NCI-H82 treated with DMSO at 0.1 percent for 48 hours (cell line): Measurements from ENCODE around the gene PRAC1.
"Not testable (repeated sequence)": the region's sequence is repeated elsewhere in the genome, so short reads cannot be mapped to it uniquely, and the experiment has no call there.

Source experiments
- DNase-seq: peaks from one replicate; lab custom pipeline; 2025; ENCODE audit not compliant: unreplicated experiment; lab: John Stamatoyannopoulos, UW

PRAC1 gene

DNA sequence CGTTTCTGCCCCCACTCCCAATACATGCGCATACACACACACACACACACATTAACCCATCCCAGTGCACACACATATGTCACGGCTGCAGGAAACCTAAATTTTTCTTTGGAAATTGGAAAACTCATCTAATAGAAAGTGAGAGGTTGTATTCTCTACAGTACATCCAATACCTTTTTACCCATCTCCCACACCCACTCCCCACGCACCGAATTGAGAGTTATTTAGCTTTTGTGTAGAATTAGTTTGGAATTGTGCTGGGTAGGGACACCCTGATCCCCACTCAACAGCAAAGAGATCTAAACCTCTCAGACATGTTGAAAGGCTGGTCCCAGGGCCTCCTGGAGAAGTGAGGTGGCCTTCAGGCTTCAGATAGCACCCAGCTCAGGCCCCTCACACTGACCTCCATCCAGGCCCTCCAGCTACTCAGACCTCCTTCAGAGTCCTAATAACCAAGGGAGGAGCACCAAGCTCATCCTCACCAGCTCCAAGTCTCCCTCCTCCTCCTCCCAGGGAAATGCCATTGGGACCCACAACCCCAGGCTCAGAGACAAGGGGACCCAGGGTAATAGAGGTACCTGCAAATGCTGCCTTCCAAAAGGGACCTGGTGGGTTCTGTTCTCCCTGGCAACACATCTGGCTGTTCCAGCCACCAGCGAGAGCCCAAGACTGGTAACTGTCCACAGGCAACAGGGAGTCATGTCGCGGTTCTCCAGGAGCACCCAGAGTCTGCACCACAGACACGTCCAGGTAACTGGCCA, 5.3 kb upstream of the PRAC1 start:
- no peak for DNase-seq

DNA sequence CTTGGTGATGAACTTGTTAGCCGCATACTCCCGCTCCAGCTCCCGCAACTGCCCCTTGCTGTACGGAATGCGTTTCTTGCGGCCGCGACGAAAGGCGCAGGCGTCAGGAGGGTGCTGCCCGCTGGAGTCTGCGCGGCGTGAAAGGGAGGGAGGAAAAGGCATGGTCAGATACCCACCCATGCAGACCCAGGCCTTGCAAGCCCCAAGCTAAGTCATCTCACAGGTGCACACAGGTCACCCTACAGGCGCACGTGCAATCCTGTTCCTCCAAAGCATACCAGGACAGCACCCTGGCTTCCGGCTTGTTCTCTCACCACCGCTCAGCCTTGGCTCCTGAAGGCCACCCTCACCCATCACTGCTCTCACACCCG, 4.6 kb upstream of the PRAC1 start:
- DNase-seq, result no peak

DNA sequence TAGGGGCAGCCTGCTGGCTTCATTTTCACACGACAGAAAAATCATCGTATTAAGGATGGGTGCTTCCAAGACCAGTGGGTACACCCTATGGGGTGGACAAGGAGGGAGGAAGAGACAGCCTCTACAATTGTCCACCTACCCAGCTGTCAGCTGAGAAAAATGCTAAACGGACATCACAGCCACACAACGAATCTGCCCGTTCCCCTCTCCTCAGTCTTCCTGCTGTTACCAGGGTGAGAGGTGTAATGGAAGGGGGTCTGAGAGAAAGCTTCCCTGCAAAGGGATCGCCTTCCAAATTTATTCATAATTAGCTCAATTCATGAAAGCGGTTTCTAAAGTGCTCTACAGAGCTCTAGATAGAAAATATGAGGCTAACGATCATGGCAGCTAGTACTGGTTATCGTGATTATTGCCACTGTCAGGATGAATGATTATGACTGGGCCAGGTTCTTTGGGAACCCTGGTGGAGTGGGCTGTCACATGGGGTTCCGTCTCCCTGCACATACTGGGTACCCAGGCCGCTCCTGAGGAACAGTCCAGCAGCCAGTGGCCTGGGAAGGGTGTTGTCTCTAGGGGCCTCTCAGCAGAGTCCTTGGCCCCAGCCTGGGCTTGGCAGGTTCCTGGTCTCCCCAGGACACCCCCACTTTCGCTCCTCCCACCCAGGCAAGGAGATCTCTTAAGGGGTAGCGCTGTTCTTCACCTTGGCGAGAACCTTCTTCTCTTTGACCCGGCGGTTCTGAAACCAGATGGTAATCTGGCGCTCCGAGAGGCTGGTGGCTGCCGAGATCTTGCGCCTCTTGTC, 4.0 kb upstream of the PRAC1 start:
- DNase-seq, result no peak

DNA sequence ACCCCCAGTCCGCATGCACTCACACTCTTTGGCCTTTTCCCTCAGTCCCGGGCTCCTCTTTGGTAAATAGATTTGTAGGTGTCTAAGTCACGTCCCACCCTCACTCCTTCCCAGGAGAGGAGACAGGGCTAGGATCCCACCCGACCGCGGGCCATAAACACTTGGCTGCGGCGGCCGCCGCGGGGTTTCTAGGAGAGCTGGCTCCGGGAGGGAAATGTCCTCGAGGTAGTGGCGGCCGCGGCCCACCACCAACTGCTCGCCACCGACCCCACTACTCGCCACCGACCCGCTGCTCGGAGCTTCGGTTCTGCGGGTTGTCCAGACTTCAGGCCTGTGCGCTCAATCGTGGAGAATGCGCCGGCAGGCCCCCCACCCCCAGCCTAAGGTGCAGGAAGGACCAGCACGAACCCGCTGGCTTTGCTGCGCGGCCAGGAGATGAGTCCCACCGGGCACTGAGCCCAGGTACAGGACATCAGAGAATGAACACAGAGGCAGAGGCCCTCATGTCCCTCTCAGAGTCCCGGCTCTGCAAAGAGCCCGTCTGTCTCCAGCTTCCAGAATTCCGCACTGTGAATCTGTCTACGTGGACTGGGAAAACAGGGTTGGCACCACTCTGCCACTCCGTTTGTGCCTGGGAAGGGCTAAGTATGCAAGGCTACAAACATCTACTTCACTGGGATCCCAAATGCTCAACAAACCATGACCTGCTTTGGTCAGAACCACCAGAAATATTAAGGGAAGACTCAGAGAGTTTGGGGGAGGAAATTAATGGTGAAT, 3.2 kb upstream of the PRAC1 start:
- DNase-seq, result no peak

DNA sequence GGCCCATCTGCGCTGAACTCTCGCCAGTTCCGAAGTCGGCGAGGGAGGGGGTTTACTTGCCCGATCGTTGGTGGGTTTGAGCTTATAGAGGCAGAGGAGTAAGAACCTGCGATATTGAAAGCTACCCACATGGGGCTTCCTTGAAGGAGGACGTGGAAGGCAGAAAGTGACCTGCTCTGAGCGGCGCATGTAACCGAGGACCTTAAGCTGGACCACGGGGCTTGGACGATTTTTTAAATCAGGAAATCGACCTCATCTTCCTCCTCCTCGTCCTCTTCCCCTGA, 2.6 kb upstream of the PRAC1 start:
- no peak for DNase-seq

DNA sequence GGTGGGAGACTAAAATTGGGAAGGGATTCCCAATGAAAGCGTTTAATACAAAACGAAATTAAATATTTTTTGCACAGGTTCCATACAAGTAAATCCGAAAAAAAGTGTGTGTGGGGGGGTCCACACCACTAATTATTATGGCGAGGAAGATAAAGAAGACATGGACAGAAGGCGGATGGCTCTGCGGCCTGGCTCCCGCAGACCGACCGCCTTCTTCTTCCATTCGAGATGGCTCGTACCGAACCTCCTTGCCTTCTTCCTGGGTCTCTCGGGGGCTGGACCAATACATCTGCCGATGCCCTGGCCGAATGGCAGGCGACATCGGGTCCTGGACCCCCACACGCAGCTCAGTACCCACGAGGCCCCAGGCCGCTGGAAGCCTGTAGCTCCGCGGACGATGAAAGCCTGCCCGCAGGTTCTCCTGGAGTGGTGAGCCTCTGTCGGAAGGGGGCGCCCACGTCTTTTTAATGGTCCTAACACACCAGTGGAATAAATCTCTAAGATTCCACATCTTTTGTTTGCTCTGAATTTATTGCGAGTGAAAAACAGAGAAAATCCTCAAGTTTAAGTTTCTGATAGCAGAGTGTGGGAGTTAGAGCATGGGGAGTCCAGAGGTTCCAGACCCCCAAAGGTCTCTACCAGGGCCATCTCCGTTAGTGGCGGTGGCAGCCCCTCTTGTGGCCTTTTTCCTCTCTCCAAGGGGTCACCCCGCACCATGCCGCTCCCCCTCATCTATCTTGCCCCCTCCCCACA, 2.1 kb upstream of the PRAC1 start:
- peak; percentile 12 for DNase-seq

DNA sequence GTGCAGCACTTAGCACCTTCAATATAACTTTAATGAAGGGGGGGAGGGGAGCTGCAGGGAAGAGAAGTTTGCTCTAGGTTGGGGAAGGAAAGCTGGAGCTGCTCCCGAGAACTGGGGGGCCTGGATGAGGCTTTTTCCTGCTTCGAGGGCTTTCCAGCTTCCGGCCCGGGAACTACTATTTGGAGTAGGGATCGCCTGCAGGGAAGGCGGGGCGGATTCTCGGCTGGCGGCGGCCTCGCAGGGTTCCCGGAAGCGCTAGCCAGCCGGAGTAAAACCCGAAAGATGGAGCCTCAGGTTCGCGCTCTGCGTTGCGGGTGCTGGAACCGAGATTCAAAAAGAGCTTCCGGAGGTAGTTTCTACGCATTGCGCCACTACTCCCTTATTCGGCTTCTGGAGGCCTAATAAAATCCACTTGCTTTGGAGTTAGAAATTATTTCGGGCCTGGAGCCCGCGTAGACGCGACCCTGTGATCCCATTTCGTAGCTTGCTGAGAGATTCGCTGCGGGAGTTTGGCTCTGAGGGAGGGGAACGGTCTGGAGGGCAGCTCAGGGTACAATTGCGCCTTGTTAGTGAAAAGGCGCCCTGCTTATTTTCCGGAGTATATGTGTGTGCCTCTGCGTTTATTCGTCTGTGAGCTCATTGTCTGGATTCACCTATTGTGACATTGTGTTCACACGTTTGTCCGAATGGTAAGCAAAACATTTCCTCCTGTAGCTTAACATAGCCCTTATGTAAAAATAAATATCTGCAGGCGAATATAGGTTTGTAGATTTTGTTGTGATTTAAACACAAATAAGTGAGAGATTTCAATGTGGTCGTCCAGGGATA, 1.3 kb upstream of the PRAC1 start:
- DNase-seq, result no peak

DNA sequence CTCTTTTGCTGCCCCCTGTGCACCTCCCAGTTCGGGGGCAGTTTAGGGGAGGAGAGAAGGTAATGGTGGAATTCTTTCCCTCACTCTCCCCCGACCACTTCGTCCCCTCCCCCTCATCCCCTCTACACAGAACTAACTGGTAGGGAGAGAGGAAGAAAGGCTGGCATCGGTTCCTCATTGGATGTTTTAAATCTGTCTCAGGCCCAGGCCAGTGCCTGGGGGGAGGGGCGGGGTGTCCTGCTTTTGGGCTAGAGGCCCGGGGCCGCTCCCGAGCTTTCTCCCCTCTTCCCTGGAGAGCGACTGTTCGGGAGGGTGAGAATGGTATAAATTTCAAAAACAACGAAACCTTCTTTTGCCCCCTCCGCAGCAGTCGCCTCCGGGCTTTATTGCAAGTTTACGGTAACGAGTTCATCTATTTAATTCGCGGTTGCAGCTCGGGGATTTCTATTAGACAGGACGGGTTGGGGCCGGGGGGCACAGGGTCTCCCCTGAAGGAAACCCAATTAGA, 651 bp upstream of the PRAC1 start, which contains the start of gene PRAC2:
TSS of gene PRAC2 (plus strand) at position 271 of the 508 bp plus-strand sequence. CDS start 1,226 bp downstream, outside the sequence.
- no peak for DNase-seq

DNA sequence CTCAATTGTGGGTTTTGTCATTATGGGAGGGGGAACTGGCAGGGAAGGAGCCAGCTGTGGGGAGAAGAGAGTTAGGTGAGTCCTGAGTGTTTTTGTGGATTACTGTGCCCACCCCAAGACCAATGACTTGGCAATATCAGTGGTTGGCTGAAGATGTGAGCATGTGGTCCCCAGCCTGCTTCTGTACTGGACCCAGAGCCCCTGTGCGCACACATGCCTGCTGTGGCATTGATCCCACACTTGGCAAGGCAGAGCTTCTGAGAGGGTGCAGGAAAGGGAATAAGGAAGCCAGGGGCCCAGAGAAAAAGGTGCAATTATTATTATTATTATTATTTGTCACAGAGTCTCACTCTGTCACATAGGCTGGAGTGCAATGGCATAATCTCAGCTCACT, 1.3 kb downstream of the PRAC1 start:
- no peak for DNase-seq

DNA sequence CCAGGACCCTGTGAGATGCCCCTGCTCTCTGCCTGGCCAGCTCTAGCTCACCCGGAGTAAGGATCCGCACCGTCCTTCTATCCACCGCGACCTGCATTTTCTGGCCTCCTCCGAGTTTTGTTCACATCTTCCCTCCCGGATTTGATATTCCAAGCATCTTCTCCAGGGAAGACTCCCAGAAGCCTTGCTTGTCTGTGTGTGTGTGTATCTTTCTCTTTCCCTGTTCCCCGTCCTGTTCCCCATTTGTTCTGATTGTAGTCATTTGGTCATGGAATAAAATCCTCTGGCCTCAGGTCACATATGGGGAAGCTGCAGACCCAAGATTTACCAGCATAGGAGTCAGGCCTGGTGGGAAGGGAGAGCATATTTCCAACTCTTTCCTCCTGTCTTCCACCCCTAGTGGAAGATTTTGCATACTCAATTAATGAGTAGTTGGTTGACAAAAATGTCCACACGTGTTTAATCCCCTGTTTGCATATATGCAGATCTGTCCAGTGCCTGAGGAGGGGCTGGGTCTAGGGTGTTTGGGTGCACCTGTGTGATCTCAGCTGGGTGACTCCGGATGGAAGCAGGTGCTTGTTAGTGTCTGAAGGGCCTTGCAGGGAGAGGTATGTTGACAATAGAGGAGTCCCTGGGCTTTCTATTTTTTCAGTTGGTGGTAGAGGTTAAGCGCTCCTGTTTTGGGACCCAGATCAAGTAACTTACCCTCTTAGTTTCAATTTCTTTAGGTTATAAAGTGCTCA, 1.9 kb downstream of the PRAC1 start:
- DNase-seq, result no peak

DNA sequence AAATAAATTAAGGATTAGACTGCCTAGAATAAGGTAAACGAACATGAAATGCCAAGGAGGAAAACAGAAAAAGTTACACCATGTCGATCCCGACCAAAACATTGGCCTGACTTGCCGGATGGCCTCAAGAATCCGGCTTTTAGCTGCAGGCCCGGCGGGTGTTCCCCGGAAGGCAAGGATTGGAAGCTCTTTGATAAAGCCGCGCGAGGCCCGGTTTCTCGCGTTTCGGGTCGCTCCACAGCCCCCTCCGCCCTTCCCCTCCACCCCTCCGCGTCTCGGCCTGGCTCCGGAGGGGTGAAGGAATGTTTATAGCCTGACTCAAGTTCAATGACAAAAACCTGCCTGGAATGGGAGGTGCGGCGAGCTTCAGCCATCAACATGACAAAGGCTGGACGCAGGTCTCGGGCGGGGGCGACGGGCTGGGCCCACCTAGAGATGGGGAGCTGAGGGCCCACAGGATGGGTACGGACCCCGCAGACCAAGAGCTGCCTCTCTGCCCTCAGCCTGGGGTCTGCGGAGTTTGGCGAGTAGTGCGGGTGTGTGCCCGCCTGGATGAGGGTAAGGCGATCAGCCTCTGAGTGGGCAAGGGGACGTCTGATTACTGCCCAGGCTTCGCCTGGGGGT, 2.6 kb downstream of the PRAC1 start:
- DNase-seq, result no peak

DNA sequence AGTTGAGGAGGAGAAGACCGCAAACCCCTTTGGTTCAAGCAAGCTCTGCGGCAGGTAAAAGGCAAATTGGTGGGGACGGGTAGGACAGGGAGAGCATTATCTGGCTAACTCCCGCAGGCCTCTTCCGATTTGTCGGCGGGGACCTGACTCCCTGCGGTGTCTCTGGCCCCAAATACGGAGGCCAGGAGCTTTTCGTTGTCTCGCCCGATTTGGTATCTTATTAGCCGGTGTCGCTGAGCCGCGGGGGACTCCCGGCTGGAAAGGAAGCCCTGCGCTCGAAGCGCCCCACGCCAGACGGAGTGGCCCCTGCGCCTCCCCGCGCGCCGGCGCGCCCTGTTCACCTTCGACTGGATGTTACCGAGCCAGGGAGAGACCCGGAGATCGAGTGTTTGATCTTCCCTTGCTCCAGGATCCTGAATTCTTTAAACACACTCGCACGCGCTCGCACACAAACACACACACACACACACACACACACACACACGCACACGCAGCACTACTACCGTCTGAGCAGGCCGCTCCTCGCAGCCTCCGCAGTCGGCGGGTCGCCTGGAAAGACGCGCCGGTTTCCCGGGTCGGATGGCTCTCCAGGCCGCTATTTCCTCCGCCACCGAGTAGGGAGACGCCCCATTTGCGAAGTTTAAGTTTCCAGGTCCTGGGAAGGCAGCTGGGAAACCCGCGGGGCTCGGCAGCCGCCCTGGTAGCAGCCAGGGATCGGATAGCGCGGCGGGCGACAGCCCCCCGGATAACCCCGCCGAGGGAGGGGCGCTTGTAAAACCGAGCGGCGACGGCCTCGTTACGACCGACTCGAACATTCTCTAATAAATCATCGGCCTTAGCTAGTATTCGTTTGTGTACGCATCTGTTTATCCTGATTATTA, 3.3 kb downstream of the PRAC1 start:
- DNase-seq, result no peak

DNA sequence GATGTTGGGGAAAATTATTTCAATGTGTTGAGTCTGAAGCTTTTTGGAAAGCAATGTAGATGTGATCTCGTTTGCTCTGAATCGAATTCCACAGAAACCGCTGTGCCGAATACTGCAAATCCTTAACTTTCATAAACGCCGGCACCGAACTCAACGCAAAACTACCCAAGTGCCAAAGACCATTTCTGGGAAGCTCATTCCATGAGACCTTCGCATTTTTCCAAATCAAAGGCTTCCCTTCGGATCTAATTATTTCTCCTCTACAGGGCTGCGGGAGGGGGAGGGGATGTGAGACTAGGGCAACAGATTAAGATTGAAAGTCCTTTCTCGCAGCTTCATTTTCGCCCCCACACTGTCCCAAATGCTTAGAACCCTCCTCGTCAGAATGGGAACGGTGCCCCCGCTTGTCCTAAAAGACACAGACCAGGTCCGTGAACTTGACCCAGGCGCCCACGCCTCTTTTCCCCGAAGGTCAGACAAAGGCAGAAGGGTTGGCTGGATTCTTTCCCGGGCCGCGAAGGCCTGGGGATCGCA, 4.0 kb downstream of the PRAC1 start:
- peak; percentile 16 for DNase-seq

DNA sequence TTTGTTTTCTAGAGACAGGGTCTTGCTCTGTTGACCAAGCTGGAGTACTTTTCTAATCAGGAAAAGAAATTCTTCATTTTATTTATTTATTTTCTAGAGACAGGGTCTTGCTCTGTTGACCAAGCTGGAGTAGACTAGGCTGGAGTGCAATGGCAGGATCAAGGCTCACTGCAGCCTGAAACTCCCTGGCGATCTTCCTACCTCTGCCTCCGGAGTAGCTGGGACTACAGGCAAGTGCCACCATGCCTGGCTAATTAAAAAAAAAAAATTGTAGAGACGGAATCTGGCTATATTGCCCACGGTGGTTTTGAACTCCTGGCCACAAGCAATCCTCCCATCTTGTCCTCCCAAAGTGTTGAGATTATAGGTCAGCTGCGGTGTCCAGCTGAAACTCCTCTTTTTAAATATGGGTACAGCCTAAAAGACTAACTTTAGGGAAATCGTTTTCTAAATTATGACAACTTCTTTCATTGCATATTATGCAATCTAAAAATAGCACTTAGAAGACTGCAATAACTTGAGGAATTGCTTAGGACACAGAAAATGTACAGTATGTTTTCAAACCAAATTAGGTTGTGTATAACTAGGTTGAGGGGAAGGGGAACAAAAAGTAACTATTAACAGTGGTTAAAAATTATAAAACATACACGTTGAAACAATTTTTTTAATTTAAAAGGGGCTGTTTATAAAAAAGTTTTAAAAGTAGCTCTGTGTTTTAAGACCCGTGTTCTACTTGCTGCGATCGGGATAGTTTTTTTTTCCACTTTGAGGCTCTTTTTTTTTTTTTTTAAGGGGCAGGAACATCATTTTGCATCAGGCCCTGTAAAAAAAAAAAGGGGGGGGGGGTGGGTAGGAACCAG, 4.7 kb downstream of the PRAC1 start:
- DNase-seq, result no peak

DNA sequence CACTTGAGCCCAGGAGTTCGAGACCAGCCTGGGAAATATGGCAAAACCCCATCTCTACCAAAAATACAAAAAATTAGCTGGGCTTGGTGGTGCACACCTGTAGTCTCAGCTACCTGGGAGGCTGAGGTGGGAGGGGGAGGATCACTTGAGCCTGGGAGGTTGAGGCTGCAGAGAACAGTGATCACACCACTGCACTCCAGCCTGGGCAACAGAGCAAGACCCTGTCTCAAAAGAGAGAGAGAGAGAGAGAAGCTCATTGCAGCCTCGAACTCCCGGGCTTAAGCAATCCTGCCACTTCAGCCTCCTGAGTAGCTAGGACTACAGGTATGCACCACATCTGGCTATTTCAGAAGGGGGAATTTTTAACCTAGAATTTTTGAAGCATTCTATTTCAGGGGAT, 5.8 kb downstream of the PRAC1 start:
- DNase-seq, result not testable (repeated sequence)

DNA sequence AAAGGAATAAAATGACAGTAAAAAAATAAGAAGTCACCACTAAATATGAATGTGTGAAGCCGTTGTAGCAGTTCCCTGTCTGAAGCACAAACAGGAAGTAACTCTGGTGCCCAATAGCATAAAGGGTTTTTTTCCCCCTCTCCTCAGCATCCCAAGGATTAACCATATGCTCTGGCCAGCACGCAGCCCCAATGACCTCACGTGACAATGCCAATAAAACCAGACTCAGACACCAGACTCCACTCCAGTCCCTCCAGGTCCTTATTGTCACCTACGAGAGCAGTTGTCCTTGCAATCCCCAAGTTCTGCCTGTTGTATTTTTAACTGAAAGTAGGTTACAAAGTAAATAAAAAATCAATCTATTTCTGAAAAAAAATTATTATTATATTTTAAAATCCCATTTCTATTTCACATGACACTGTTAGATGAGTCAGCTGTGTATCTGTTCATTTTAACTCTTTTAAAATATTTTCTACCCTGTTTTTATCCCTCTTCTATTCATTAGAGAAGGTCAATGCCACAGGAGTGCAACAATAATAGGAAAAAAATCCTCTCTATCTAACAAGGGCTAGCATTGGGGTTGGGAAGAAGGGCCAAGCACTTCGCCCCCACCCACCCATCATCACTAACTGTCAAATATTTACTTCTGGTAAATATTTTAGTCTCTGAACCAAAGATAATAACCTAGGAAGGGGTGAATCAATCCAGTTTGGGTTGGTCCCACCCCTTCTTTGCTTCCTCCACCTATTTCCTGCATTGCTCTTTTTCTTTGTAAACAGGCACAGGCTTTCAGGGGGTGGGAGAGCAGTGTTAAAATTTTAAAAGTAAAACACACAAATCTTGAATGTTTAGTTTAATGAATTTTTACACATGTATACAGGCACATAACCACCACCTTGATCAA, 6.6 kb downstream of the PRAC1 start:
- peak; percentile 29 for DNase-seq
